ENCODE measurements around the gene TMEM253. TPM values are rescaled to one million over a fixed set of nuclear protein-coding genes. Genes with fewer than 3 reads are reported as not detected.
A peak's percentile ranks its signal among the peaks of the same experiment; 100 is the strongest.

The TMEM253 gene
- total RNA-seq (2014; rRNA removed; shearing (Covaris generic)) (0.59 TPM in 1 of 2 replicates, not detected in the other), polyA plus RNA-seq (2016; fragmentation: Nextera tagmentation; extraction: Ambion mirVana) (0.95 and 2.7 TPM in 2 replicates)
- long read RNA-seq = 0 reads

DNA sequence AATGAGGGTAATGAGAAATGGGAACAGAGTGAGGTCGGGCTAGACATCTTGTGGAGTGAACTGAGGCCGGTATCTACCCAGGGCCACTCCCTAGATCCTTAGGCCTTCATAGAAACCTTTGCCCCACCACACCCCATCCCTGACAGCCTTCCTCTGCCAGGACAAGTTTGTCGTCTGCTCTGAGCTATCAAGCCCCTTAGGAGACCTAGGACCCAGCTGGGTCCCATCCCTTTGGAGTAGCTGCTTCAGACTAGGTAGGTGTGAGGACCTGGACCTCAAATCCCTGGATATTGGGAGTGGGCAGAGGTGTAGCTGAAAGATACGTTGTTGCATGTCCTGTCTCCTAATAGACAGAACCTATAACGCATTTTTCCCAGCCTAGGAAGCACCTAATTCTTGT, at the start of gene TMEM253:
Gene TMEM253, plus strand, starts transcription at position 136 of the 400 bp plus-strand sequence. CDS start 278 bp downstream, outside the sequence.
- TF ChIP-seq EZH2 (IDR thresholded peaks at IDR 0.05; ENCODE audit: low read depth, unreplicated experiment) (no peak), REST (IDR thresholded peaks at IDR 0.05; ENCODE audit: unreplicated experiment) (no peak), NANOG (IDR thresholded peaks at IDR 0.05; ENCODE audit: borderline replicate concordance) (no peak), CREB1 (CRISPR knock-in tag; IDR thresholded peaks at IDR 0.05; ENCODE audit: low read depth) (no peak), POLR2AphosphoS5 (IDR thresholded peaks at IDR 0.05; ENCODE audit: low read depth) (no peak), STAT1 (IDR thresholded peaks at IDR 0.05; ENCODE audit: unreplicated experiment) (no peak), ZNF114 (CRISPR knock-in tag; IDR thresholded peaks at IDR 0.05) (no peak), JUNB (IDR thresholded peaks at IDR 0.05; ENCODE audit: unreplicated experiment) (no peak), ZNF331 (CRISPR knock-in tag; IDR thresholded peaks at IDR 0.05; ENCODE audit: low read depth) (no peak), EZH2phosphoT487 (IDR thresholded peaks at IDR 0.05; ENCODE audit: unreplicated experiment) (no peak)
- TF ChIP-seq, protein P1, sequence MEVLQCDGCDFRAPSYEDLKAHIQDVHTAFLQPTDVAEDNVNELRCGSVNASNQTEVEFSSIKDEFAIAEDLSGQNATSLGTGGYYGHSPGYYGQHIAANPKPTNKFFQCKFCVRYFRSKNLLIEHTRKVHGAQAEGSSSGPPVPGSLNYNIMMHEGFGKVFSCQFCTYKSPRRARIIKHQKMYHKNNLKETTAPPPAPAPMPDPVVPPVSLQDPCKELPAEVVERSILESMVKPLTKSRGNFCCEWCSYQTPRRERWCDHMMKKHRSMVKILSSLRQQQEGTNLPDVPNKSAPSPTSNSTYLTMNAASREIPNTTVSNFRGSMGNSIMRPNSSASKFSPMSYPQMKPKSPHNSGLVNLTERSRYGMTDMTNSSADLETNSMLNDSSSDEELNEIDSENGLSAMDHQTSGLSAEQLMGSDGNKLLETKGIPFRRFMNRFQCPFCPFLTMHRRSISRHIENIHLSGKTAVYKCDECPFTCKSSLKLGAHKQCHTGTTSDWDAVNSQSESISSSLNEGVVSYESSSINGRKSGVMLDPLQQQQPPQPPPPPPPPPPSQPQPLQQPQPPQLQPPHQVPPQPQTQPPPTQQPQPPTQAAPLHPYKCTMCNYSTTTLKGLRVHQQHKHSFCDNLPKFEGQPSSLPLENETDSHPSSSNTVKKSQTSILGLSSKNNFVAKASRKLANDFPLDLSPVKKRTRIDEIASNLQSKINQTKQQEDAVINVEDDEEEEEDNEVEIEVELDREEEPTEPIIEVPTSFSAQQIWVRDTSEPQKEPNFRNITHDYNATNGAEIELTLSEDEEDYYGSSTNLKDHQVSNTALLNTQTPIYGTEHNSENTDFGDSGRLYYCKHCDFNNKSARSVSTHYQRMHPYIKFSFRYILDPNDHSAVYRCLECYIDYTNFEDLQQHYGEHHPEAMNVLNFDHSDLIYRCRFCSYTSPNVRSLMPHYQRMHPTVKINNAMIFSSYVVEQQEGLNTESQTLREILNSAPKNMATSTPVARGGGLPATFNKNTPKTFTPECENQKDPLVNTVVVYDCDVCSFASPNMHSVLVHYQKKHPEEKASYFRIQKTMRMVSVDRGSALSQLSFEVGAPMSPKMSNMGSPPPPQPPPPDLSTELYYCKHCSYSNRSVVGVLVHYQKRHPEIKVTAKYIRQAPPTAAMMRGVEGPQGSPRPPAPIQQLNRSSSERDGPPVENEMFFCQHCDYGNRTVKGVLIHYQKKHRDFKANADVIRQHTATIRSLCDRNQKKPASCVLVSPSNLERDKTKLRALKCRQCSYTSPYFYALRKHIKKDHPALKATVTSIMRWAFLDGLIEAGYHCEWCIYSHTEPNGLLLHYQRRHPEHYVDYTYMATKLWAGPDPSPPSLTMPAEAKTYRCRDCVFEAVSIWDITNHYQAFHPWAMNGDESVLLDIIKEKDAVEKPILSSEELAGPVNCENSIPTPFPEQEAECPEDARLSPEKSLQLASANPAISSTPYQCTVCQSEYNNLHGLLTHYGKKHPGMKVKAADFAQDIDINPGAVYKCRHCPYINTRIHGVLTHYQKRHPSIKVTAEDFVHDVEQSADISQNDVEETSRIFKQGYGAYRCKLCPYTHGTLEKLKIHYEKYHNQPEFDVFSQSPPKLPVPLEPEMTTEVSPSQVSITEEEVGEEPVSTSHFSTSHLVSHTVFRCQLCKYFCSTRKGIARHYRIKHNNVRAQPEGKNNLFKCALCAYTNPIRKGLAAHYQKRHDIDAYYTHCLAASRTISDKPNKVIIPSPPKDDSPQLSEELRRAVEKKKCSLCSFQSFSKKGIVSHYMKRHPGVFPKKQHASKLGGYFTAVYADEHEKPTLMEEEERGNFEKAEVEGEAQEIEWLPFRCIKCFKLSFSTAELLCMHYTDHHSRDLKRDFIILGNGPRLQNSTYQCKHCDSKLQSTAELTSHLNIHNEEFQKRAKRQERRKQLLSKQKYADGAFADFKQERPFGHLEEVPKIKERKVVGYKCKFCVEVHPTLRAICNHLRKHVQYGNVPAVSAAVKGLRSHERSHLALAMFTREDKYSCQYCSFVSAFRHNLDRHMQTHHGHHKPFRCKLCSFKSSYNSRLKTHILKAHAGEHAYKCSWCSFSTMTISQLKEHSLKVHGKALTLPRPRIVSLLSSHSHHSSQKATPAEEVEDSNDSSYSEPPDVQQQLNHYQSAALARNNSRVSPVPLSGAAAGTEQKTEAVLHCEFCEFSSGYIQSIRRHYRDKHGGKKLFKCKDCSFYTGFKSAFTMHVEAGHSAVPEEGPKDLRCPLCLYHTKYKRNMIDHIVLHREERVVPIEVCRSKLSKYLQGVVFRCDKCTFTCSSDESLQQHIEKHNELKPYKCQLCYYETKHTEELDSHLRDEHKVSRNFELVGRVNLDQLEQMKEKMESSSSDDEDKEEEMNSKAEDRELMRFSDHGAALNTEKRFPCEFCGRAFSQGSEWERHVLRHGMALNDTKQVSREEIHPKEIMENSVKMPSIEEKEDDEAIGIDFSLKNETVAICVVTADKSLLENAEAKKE (CRISPR knock-in tag; IDR thresholded peaks at IDR 0.05) = no peak
- TF ChIP-seq, protein P2, sequence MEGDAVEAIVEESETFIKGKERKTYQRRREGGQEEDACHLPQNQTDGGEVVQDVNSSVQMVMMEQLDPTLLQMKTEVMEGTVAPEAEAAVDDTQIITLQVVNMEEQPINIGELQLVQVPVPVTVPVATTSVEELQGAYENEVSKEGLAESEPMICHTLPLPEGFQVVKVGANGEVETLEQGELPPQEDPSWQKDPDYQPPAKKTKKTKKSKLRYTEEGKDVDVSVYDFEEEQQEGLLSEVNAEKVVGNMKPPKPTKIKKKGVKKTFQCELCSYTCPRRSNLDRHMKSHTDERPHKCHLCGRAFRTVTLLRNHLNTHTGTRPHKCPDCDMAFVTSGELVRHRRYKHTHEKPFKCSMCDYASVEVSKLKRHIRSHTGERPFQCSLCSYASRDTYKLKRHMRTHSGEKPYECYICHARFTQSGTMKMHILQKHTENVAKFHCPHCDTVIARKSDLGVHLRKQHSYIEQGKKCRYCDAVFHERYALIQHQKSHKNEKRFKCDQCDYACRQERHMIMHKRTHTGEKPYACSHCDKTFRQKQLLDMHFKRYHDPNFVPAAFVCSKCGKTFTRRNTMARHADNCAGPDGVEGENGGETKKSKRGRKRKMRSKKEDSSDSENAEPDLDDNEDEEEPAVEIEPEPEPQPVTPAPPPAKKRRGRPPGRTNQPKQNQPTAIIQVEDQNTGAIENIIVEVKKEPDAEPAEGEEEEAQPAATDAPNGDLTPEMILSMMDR (conservative IDR thresholded peaks at IDR 0.05; ENCODE audit: low read depth in 2 of 2) = no peak
- TF ChIP-seq, protein P3, sequence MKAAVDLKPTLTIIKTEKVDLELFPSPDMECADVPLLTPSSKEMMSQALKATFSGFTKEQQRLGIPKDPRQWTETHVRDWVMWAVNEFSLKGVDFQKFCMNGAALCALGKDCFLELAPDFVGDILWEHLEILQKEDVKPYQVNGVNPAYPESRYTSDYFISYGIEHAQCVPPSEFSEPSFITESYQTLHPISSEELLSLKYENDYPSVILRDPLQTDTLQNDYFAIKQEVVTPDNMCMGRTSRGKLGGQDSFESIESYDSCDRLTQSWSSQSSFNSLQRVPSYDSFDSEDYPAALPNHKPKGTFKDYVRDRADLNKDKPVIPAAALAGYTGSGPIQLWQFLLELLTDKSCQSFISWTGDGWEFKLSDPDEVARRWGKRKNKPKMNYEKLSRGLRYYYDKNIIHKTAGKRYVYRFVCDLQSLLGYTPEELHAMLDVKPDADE (IDR thresholded peaks at IDR 0.05) = no peak
- no peak within 1 kb of the TSS for H3K27ac ChIP-seq (ENCODE audit: low read depth)
- H3K4me3 Mint-ChIP-seq = peak within 1 kb of the TSS; percentile 91; the same call in 2 of the 3 replicates

More for the DNA sequence above, at the start of gene TMEM253:
- peaks cover 9% of the 10 kb centered on the region for H3F3A ChIP-seq (replicated peaks; ENCODE audit: low read depth)
- H3K4me1 ChIP-seq (ENCODE audit: insufficient read depth) = peaks cover 46% of the 10 kb centered on the region
- no peaks in the 10 kb centered on the region for H3K27me3 ChIP-seq (ENCODE audit: insufficient read depth)
- H3K27ac Mint-ChIP-seq = peak within 1 kb of the TSS; percentile 96
- no peaks in the 10 kb centered on the region; the same call in 2 of the 3 replicates for H3K36me3 Mint-ChIP-seq (ENCODE audit: low read depth)
- DNase-seq (ENCODE audit: low spot score) = no peak
- ATAC-seq = no peak
- no peaks in the 10 kb centered on the region; the same call in 2 of the 3 replicates for H3K9me3 Mint-ChIP-seq
- peak within 1 kb of the TSS; percentile 90; the same call in 1 of the 2 replicates for H3K4me3 ChIP-seq
- H4K20me1 ChIP-seq (replicated peaks; ENCODE audit: insufficient read depth) = no peaks in the 10 kb centered on the region; the same call in 1 of the 2 replicates
- no peak within 1 kb of the TSS for H2AFZ ChIP-seq
- no peaks in the 10 kb centered on the region for H3K36me3 ChIP-seq (ENCODE audit: insufficient read depth)
- peaks cover 68% of the 10 kb centered on the region for H3K4me1 Mint-ChIP-seq
- H3K4me2 ChIP-seq = peak within 1 kb of the TSS; percentile 78; the same call in 1 of the 2 replicates
- H3K27me3 Mint-ChIP-seq (ENCODE audit: insufficient read depth, low read depth, poor library complexity) = peaks cover 21% of the 10 kb centered on the region
- H3K79me2 ChIP-seq (replicated peaks; ENCODE audit: insufficient read depth) = peaks cover 33% of the 10 kb centered on the region
- H3K9me2 ChIP-seq (ENCODE audit: insufficient read depth) = no peaks in the 10 kb centered on the region

Measured in GM23338 (cell line).